ENCODE results near the gene ATP2C2. TPM values are rescaled to one million over a fixed set of nuclear protein-coding genes. Genes with fewer than 3 reads are reported as not detected.

Gene ATP2C2
- polyA plus RNA-seq, 1 donor (not counting 4 experiments of a cell fraction or from before 2014, with no cell fraction given), result 0.96 TPM

- H3K79me2 ChIP-seq (ENCODE audit: control insufficient read depth, insufficient read depth, low read length), result peaks cover 14% of the 10 kb centered on the region
- H3K27me3 ChIP-seq (ENCODE audit: control insufficient read depth, extremely low read depth, insufficient read depth, low read length), result no peaks in the 10 kb centered on the region
- H3K9me1 ChIP-seq (ENCODE audit: control insufficient read depth, extremely low read depth, insufficient read depth, low read length), result no peaks in the 10 kb centered on the region
- no peak overlapping the region for H3K27ac ChIP-seq (ENCODE audit: control insufficient read depth, insufficient read depth, low read length)
- H3K4me1 ChIP-seq (ENCODE audit: control insufficient read depth, extremely low read depth, insufficient read depth, low read length), result no peaks in the 10 kb centered on the region
- H3K9ac ChIP-seq (ENCODE audit: control insufficient read depth, extremely low read depth, insufficient read depth, low read length), result no peak overlapping the region
- no peak overlapping the region for H3K4me2 ChIP-seq (ENCODE audit: control insufficient read depth, extremely low read depth, insufficient read depth, low read depth, low read length)
- H4K20me1 ChIP-seq (ENCODE audit: control insufficient read depth, extremely low read depth, insufficient read depth, low read length), result peaks cover 5% of the 10 kb centered on the region
- H2AFZ ChIP-seq (ENCODE audit: control insufficient read depth, low read length), result no peak overlapping the region
- H3K9me3 ChIP-seq (ENCODE audit: control insufficient read depth, low read depth, low read length), result no peaks in the 10 kb centered on the region
- no peak for TF ChIP-seq CTCF (optimal IDR thresholded peaks at IDR 0.05 in 1 of 3, IDR thresholded peaks at IDR 0.05 in 1 of 3, conservative IDR thresholded peaks at IDR 0.05 in 1 of 3; ENCODE audit: extremely low read depth in 1 of 3, insufficient read depth in 2 of 3, low read length in 3 of 3)
- TF ChIP-seq EZH2 (IDR thresholded peaks at IDR 0.05; ENCODE audit: low read length), result no peak
- no peak overlapping the region for H3K4me3 ChIP-seq (ENCODE audit: control insufficient read depth in 2 of 3, extremely low read depth in 1 of 3, insufficient read depth in 2 of 3, low read depth in 1 of 3, low read length in 3 of 3)
- DNase-seq (ENCODE audit: low read depth, low spot score) (no peak), FAIRE-seq (no peak)
- dilution Hi-C loops (cut with MboI; ENCODE audit: extremely low pct_ligation_motif_present, low sequenced_read_pairs), result no loop called here
- peaks cover 41 to 62% of the 10 kb centered on the region in 2 experiments for H3K36me3 ChIP-seq (ENCODE audit: control insufficient read depth in 2 of 2, extremely low read depth in 1 of 2, insufficient read depth in 2 of 2, low read length in 2 of 2)
These were observed 115.7 kb downstream of the ATP2C2 start for GRCh38 chr16:84483882-84484565.

GRCh38 chr16:84484579-84485254, 116.4 kb downstream of the ATP2C2 start:
- no peak overlapping the region for H3K4me2 ChIP-seq (ENCODE audit: control insufficient read depth, extremely low read depth, insufficient read depth, low read depth, low read length)
- no peaks in the 10 kb centered on the region for H3K9me1 ChIP-seq (ENCODE audit: control insufficient read depth, extremely low read depth, insufficient read depth, low read length)
- no peak overlapping the region for H3K27ac ChIP-seq (ENCODE audit: control insufficient read depth, insufficient read depth, low read length)
- H2AFZ ChIP-seq (ENCODE audit: control insufficient read depth, low read length), result no peak overlapping the region
- no peak for DNase-seq (ENCODE audit: low read depth, low spot score)
- peaks cover 46 to 68% of the 10 kb centered on the region in 2 experiments for H3K36me3 ChIP-seq (ENCODE audit: control insufficient read depth in 2 of 2, extremely low read depth in 1 of 2, insufficient read depth in 2 of 2, low read length in 2 of 2)
- H3K27me3 ChIP-seq (ENCODE audit: control insufficient read depth, extremely low read depth, insufficient read depth, low read length), result no peaks in the 10 kb centered on the region
- no peak for FAIRE-seq
- H3K4me3 ChIP-seq (ENCODE audit: control insufficient read depth in 2 of 3, extremely low read depth in 1 of 3, insufficient read depth in 2 of 3, low read depth in 1 of 3, low read length in 3 of 3), result no peak overlapping the region
- TF ChIP-seq CTCF (optimal IDR thresholded peaks at IDR 0.05 in 1 of 3, IDR thresholded peaks at IDR 0.05 in 1 of 3, conservative IDR thresholded peaks at IDR 0.05 in 1 of 3; ENCODE audit: extremely low read depth in 1 of 3, insufficient read depth in 2 of 3, low read length in 3 of 3) (peak; percentile 48 to 71 (median 54)), EZH2 (IDR thresholded peaks at IDR 0.05; ENCODE audit: low read length) (no peak)
- no peak overlapping the region for H3K9ac ChIP-seq (ENCODE audit: control insufficient read depth, extremely low read depth, insufficient read depth, low read length)
- peaks cover 8% of the 10 kb centered on the region for H4K20me1 ChIP-seq (ENCODE audit: control insufficient read depth, extremely low read depth, insufficient read depth, low read length)
- dilution Hi-C loops (cut with MboI; ENCODE audit: extremely low pct_ligation_motif_present, low sequenced_read_pairs), result no loop called here
- H3K79me2 ChIP-seq (ENCODE audit: control insufficient read depth, insufficient read depth, low read length), result peaks cover 21% of the 10 kb centered on the region
- no peaks in the 10 kb centered on the region for H3K9me3 ChIP-seq (ENCODE audit: control insufficient read depth, low read depth, low read length)
- H3K4me1 ChIP-seq (ENCODE audit: control insufficient read depth, extremely low read depth, insufficient read depth, low read length), result no peaks in the 10 kb centered on the region
